Mesenchymal stem cell (in vitro differentiated cells and primary cell): ENCODE measurements around the gene C19orf12.
"Not testable (repeated sequence)": the region's sequence is repeated elsewhere in the genome, so short reads cannot be mapped to it uniquely, and the experiment has no call there.

Experiments
- DNase-seq: peaks from one replicate; pipeline ENCODE4 v3.0.0-alpha.2; 2013
- H2AFZ ChIP-seq: one replicate; pipeline ENCODE4 v1.6.1; 2013; ENCODE audit warnings: low read depth, mild to moderate bottlenecking, control low read depth, inconsistent platforms, low read length, moderate library complexity
- H2AK5ac ChIP-seq: 2 replicates; pipeline ENCODE4 v1.6.1; 2013; ENCODE audit warnings: low read length, moderate library complexity, mild to moderate bottlenecking, inconsistent platforms; ENCODE audit not compliant: severe bottlenecking
- H2BK120ac ChIP-seq: one replicate; pipeline ENCODE4 v1.6.1; 2013; ENCODE audit warnings: low read depth, mild to moderate bottlenecking, inconsistent platforms, low read length, moderate library complexity
- H2BK12ac ChIP-seq, 2 experiments: one replicate each; pipeline ENCODE4 v1.6.1; 2013; ENCODE audit warnings: inconsistent platforms in 2 of 2, low read length in 2 of 2, mild to moderate bottlenecking in 2 of 2, moderate library complexity in 2 of 2, control low read depth in 1 of 2
- H2BK15ac ChIP-seq: one replicate; pipeline ENCODE4 v1.6.1; 2013; ENCODE audit warnings: mild to moderate bottlenecking, low read depth, inconsistent platforms; ENCODE audit not compliant: poor library complexity, severe bottlenecking
- H2BK5ac ChIP-seq: 2 replicates; pipeline ENCODE4 v1.6.1; 2013; ENCODE audit warnings: low read depth, mild to moderate bottlenecking, low read length, control low read depth, inconsistent platforms; ENCODE audit not compliant: poor library complexity, severe bottlenecking
- H3K14ac ChIP-seq, 2 experiments: one replicate each; pipeline ENCODE4 v1.6.1; 2013; ENCODE audit warnings: inconsistent platforms in 2 of 2, low read length in 2 of 2, control low read depth in 1 of 2, mild to moderate bottlenecking in 1 of 2, moderate library complexity in 1 of 2
- H3K18ac ChIP-seq, 2 experiments: one replicate each; pipeline ENCODE4 v1.6.1; 2013; ENCODE audit warnings: inconsistent platforms in 2 of 2, low read length in 2 of 2, control low read depth in 1 of 2, low read depth in 1 of 2, mild to moderate bottlenecking in 1 of 2
- H3K23ac ChIP-seq, 2 experiments: one replicate each; pipeline ENCODE4 v1.6.1; 2013; ENCODE audit warnings: inconsistent platforms in 2 of 2, low read length in 2 of 2, mild to moderate bottlenecking in 2 of 2, moderate library complexity in 2 of 2, control low read depth in 1 of 2
- H3K27ac ChIP-seq: 2 replicates; pipeline ENCODE4 v1.5.1; 2013; ENCODE audit warnings: mild to moderate bottlenecking, moderate library complexity, low read length, control low read depth, inconsistent platforms; ENCODE audit not compliant: poor library complexity, severe bottlenecking
- H3K27me3 ChIP-seq, 2 experiments: 2 replicates each; pipeline versions ENCODE4 v1.6.1 to v1.7.0; 2013; ENCODE audit warnings: low read length in 2 of 2, mild to moderate bottlenecking in 2 of 2, moderate library complexity in 2 of 2, control low read depth in 1 of 2, inconsistent platforms in 1 of 2; ENCODE audit not compliant: control insufficient read depth in 1 of 2, insufficient read depth in 1 of 2
- H3K36me3 ChIP-seq, 2 experiments: 2 replicates each; pipeline versions ENCODE4 v1.6.1 to v1.7.0; 2013; ENCODE audit warnings: low read length in 2 of 2, control low read depth in 1 of 2, inconsistent platforms in 1 of 2, low read depth in 1 of 2, mild to moderate bottlenecking in 1 of 2; ENCODE audit not compliant: insufficient read depth in 2 of 2, control insufficient read depth in 1 of 2
- H3K4ac ChIP-seq, 2 experiments: one replicate each; pipeline ENCODE4 v1.6.1; 2013; ENCODE audit warnings: inconsistent platforms in 2 of 2, low read length in 2 of 2, mild to moderate bottlenecking in 2 of 2, moderate library complexity in 2 of 2, control low read depth in 1 of 2, low read depth in 1 of 2
- H3K4me1 ChIP-seq: 2 replicates; pipeline ENCODE4 v1.6.1; 2013; ENCODE audit warnings: low read depth, low read length, control low read depth; ENCODE audit not compliant: control insufficient read depth, insufficient read depth
- H3K4me2 ChIP-seq: 2 replicates; pipeline ENCODE4 v1.6.1; 2013; ENCODE audit warnings: low read length, mild to moderate bottlenecking, inconsistent platforms; ENCODE audit not compliant: poor library complexity, severe bottlenecking
- H3K4me3 ChIP-seq, 2 experiments: 2 replicates each; pipeline versions ENCODE4 v1.5.1 to v1.7.0; 2013; ENCODE audit warnings: low read length in 2 of 2, mild to moderate bottlenecking in 2 of 2, control low read depth in 1 of 2, low read depth in 1 of 2; ENCODE audit not compliant: insufficient read depth in 1 of 2
- H3K79me1 ChIP-seq: replicated peaks from 2 replicates; pipeline ENCODE4 v1.6.1; 2013; ENCODE audit warnings: mild to moderate bottlenecking, control low read depth, low read length, inconsistent platforms; ENCODE audit not compliant: poor library complexity, severe bottlenecking
- H3K9ac ChIP-seq: 2 replicates; pipeline ENCODE4 v1.7.0; 2013; ENCODE audit warnings: mild to moderate bottlenecking, low read length, moderate library complexity
- H3K9me3 ChIP-seq: 2 replicates; pipeline ENCODE4 v1.7.0; 2013; ENCODE audit warnings: mild to moderate bottlenecking, low read length; ENCODE audit not compliant: control insufficient read depth
- H4K8ac ChIP-seq: one replicate; pipeline ENCODE4 v1.6.1; 2013; ENCODE audit warnings: inconsistent platforms, mild to moderate bottlenecking, low read length, moderate library complexity
- H4K91ac ChIP-seq: one replicate; pipeline ENCODE4 v1.6.1; 2013; ENCODE audit warnings: mild to moderate bottlenecking, low read length, inconsistent platforms
- WGBS: methylation state at CpG from one replicate; pipeline ENCODE4 v1.1.7; 2013; ENCODE audit warnings: mixed read lengths; 5-methylcytosine and 5-hydroxymethylcytosine counted together

Gene C19orf12

DNA sequence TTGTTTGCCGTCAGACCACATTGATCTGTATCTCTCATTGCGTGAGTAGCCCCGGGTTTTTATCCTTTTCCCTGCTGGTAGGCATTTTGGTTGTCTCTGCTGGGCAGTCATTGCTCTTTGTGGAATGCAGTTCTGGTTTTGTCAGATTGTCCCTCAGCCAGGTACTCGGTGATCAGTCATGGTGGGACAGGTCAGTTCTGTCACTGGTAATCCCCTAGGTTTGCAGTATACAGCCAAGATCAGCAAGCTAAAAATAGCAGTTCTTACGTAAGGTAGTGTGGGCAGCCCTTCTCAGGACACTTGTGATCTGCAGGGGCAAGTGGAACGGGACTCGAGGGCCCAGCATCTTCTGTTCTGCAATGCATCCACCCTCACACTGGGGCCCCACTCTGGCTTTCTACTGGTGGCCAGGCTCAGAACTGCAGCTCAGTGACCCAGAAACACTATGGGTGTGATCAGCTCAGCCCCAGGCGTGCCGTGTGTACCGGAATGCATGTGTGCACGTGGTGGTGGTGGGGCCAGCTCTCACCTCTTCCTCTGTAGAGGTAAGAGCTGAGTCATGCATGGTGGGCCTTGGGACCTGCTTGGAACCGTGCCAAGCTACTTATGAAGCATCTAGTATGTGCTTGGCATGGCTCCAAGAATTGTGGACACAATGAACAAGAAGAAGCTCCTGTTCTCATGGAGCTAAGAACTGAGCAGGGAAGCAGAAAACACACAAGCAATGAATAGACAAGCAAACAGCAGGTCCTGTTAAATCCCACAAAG, 43.5 kb downstream of the C19orf12 start:
- H2BK15ac ChIP-seq: no peak overlapping the region
- no peak overlapping the region for H3K9ac ChIP-seq
- no peak overlapping the region for H2BK120ac ChIP-seq

DNA sequence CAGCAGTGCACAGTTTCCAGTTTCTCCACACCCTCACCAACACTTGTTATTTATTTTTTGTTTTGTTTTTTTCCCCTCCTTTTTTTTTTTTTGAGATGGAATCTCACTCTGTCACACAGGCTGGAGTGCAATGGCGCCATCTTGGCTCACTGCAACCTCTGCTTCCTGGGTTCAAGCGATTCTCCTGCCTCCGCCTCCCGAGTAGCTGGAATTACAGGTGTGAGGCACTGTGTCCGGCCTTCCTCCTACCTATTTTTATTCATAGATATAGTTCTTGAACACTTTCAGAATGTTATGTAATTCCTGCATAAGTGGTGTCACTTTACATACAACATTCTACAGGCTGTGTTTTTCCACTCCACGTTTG, 44.1 kb downstream of the C19orf12 start:
- Histone ChIP-seq H3K36me3 (peaks cover 34 to 61% of the 10 kb centered on the region in 2 experiments), H3K4me1 (peaks cover 37% of the 10 kb centered on the region), H3K79me1 (peaks cover 42% of the 10 kb centered on the region)
- not testable (repeated sequence) for H2BK12ac ChIP-seq, H3K27me3 ChIP-seq, H2BK15ac ChIP-seq, H3K27ac ChIP-seq, H4K8ac ChIP-seq, H2AK5ac ChIP-seq, DNase-seq, H3K14ac ChIP-seq, H2BK5ac ChIP-seq, H4K91ac ChIP-seq, H2BK120ac ChIP-seq, H3K4me2 ChIP-seq, H3K18ac ChIP-seq, H3K4ac ChIP-seq, H3K9ac ChIP-seq, H2AFZ ChIP-seq, H3K4me3 ChIP-seq, H3K9me3 ChIP-seq, H3K23ac ChIP-seq
- WGBS: 84% methylated on average over 1 of the region's 6 CpGs

More for the DNA sequence above, 43.5 kb downstream of the C19orf12 start:
- DNase-seq: peak; percentile 43
- H2BK12ac ChIP-seq: no peak overlapping the region
- WGBS: 92% methylated on average over 12 of the region's 12 CpGs
- no peak overlapping the region for H2AFZ ChIP-seq
- no peak overlapping the region for H2AK5ac ChIP-seq
- H3K23ac ChIP-seq: no peak overlapping the region
- peak overlapping the region in 1 of 2 experiments; percentile 5 for H3K14ac ChIP-seq
- H3K4ac ChIP-seq: no peak overlapping the region
- H3K4me1 ChIP-seq: peaks cover 33% of the 10 kb centered on the region
- H2BK5ac ChIP-seq: no peak overlapping the region
- H3K18ac ChIP-seq: no peak overlapping the region
- H3K79me1 ChIP-seq: peaks cover 42% of the 10 kb centered on the region
- H3K9me3 ChIP-seq: no peaks in the 10 kb centered on the region
- H3K4me3 ChIP-seq: no peak overlapping the region
- H4K8ac ChIP-seq: no peak overlapping the region
- H3K27ac ChIP-seq: no peak overlapping the region
- H3K4me2 ChIP-seq: no peak overlapping the region
- H3K36me3 ChIP-seq: peaks cover 38 to 66% of the 10 kb centered on the region in 2 experiments
- no peak overlapping the region for H4K91ac ChIP-seq
- no peaks in the 10 kb centered on the region for H3K27me3 ChIP-seq

DNA sequence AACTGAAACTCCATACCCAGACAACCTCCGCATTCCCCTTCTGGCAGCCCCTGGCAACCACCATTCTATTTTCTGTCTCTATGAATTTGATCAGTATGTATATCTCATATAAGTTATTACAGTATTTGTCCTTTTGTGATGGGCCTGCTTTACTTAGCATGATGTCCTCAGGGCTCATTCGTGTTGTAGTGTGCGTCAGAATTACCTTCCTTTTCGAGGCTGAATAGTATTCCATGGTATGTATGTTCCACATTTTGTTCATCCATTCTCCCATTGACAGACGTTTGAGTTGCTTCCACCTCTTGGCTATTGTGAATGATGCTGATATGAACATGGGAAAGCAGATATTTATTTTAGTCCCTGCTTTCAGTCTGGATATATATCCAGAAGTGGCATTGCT, 44.8 kb downstream of the C19orf12 start:
- peaks cover 45% of the 10 kb centered on the region for H3K4me1 ChIP-seq
- H3K27me3 ChIP-seq: no peaks in the 10 kb centered on the region
- H3K4ac ChIP-seq: no peak overlapping the region
- H2BK15ac ChIP-seq: no peak overlapping the region
- H3K4me3 ChIP-seq: no peak overlapping the region
- no peak overlapping the region for H2AK5ac ChIP-seq
- H3K9ac ChIP-seq: no peak overlapping the region
- H3K18ac ChIP-seq: no peak overlapping the region
- H2AFZ ChIP-seq: no peak overlapping the region
- H2BK12ac ChIP-seq: no peak overlapping the region
- H3K27ac ChIP-seq: no peak overlapping the region
- H3K14ac ChIP-seq: no peak overlapping the region
- no peak overlapping the region for H2BK5ac ChIP-seq
- H3K9me3 ChIP-seq: no peaks in the 10 kb centered on the region
- WGBS: 94% methylated on average over 4 of the region's 5 CpGs
- no peak overlapping the region for H3K23ac ChIP-seq
- H4K8ac ChIP-seq: no peak overlapping the region
- DNase-seq: no peak
- no peak overlapping the region for H2BK120ac ChIP-seq
- no peak overlapping the region for H4K91ac ChIP-seq
- peaks cover 26 to 53% of the 10 kb centered on the region in 2 experiments for H3K36me3 ChIP-seq
- H3K4me2 ChIP-seq: no peak overlapping the region
- H3K79me1 ChIP-seq: peaks cover 48% of the 10 kb centered on the region

DNA sequence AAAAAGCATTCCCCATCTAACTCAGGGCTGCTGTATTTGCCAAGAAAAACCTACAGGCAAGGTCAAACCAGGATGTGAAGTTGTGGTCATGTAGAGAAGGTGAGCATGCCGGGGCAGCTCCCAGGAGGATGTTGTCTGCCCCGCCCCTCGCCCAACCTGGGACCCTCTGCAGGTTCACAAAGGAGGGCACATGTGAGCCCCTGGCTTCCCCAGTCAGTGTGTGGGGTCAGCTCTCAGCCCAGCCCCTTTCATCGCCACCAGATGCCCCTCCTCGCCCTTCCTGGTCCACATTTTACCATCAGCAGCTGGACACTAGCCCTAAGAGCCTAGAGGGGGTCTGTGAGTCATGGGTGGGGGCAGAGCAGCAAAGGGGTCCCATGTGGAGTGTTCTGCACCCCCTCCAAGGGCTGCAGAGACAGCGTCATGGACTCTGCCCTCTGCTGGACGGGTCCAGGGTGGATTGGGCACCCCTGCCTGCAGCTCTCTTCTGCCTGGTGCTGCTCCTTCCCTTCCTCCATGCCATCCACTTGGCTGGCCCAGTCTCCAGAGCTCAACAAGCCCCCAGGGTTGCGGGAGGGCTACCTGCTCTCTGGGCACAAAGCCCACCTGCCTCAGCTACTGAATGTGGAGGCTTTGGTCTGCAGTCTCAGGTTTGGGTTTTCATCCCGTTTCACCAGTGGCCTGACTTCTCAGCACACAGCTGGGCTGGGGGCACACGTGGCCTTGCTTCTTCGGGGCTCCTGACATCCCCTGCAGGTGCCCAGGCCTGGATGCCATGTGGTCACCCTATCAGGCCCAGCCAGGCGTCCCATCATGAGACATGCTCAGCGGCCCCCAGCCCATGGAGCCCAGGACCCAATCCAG, 46.1 kb downstream of the C19orf12 start:
- no peak overlapping the region for H2AFZ ChIP-seq
- H2AK5ac ChIP-seq: no peak overlapping the region
- H3K27me3 ChIP-seq: no peaks in the 10 kb centered on the region
- H2BK12ac ChIP-seq: no peak overlapping the region
- H2BK5ac ChIP-seq: no peak overlapping the region
- H3K23ac ChIP-seq: no peak overlapping the region
- H3K79me1 ChIP-seq: peaks cover 47% of the 10 kb centered on the region
- no peak overlapping the region for H2BK120ac ChIP-seq
- H4K8ac ChIP-seq: no peak overlapping the region
- H3K4me2 ChIP-seq: no peak overlapping the region
- DNase-seq: no peak
- no peaks in the 10 kb centered on the region for H3K9me3 ChIP-seq
- no peak overlapping the region for H3K4me3 ChIP-seq
- H3K36me3 ChIP-seq: peaks cover 14 to 40% of the 10 kb centered on the region in 2 experiments
- H3K27ac ChIP-seq: no peak overlapping the region
- peak overlapping the region in 1 of 2 experiments; percentile 3 for H3K4ac ChIP-seq
- H3K14ac ChIP-seq: no peak overlapping the region
- H3K9ac ChIP-seq: peak overlapping the region; percentile 93
- H2BK15ac ChIP-seq: peak overlapping the region; percentile 13
- peak overlapping the region; percentile 2 for H4K91ac ChIP-seq
- H3K18ac ChIP-seq: peak overlapping the region in 1 of 2 experiments; percentile 29
- H3K4me1 ChIP-seq: peaks cover 57% of the 10 kb centered on the region
- WGBS: 90% methylated on average over 11 of the region's 13 CpGs
